GM18858 (cell line): ENCODE measurements around the gene CD300C.
"Not testable (repeated sequence)": the region's sequence is repeated elsewhere in the genome, so short reads cannot be mapped to it uniquely, and the experiment has no call there.

ENCODE experiments used
- ATAC-seq: cut with Tn5 transposase; IDR thresholded peaks from one replicate; pipeline ENCODE4 v1.9.1; 2021; ENCODE audit not compliant: unreplicated experiment

Gene CD300C

DNA sequence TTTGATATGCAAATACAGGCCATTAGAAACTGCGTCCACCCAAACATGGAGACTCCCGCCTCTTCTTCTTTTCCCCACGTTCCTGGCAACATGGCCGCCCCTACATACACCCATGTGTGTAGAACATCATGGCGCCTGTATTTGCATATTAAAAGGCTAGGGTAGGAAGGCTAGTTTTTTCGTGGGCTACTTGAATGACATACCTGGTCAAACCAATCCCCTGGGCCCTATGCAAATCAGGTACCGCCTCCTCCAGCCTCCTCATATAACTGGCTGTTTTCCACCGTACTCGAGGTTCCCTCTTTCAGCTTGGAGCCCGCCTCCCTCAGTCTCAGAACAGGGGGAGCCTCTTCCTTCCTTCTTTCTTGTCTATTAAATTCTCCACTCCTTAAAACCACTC is 13.8 kb downstream of the CD300C start:
- ATAC-seq: no peak

- no peak for ATAC-seq
Observed at GRCh38 chr17:74531231-74531761, 14.6 kb downstream of the CD300C start, which contains the start of gene CD300LB. CD300LB (minus strand) TSS chr17:74531475; CDS start chr17:74531350, 125 bp downstream.

GRCh38 chr17:74530831-74531150 is 15.1 kb downstream of the CD300C start:
- no peak for ATAC-seq

DNA sequence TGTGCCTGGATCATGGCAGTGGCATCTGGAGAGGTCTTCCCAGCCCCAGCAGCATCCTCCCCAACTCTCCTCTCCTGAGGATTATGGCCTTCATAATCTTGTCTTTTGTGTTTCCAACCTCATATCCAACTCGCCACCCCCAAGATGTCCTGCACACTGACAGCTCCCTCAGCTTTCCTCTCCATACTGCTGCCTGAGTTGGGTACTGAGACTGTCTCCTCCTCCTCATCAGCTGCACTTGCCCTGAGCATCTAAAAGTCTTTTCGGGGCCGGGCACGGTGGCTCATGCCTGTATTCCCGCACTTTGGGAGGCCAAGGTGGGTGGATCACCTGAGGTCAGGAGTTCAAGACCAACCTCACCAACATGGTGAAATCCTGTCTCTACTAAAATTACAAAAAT is 16.7 kb downstream of the CD300C start:
- ATAC-seq: no peak

DNA sequence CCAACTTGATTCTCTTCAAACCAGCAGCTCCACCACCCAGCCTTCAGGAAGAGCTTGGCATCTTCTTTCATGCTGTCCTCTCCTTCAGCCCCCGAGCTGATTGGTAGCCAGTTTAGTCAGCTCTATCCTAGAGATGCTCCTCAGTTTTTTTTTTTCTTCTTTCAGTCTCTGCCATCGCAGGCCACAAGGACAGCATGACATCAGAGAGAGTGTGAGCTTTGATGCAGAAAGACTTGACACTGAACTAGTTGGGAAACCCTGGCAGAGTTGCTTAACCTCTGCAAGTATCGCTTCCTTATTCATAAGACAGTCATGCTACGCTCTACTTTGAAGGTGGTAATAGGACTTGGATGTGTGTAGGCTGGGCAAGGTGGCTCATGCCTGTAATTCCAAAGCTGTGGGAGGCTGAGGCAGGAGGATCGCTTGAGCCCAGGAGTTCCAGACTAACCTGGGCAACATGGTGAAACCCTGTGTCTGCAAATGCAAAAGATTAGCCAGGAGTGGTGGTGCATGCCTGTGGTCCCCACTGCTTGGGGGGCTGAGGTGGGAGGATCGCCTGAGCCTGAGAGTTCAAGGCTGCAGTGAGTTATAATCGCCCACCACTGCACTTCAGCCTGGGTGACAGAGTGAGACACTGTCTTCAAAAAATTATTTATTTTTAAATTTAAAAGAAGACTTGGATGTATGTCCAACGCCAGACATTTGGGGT is 17.3 kb downstream of the CD300C start:
- ATAC-seq: peak; percentile 92

- ATAC-seq: no peak
Observed at GRCh38 chr17:74527756-74528155, 18.2 kb downstream of the CD300C start.

DNA sequence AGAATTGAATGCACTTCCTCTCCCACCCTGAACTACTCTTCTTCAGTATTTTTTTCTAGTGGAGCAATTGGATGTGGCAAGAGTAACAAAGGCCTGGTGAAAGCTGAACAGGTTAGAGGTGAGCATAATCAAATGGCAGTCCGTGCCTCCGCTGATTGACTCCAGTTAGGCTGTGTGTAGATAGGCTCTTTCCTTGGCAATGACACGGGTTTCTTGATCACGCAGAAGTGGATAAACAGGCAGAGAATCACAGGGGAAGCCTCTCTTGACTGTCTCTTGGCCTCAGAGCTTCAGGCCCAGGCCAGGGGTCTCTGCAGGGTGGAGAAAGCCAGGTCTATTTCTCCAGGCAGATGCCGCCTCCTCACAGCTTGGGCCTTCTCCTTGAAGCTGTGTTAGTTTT is 18.8 kb downstream of the CD300C start:
- no peak for ATAC-seq

DNA sequence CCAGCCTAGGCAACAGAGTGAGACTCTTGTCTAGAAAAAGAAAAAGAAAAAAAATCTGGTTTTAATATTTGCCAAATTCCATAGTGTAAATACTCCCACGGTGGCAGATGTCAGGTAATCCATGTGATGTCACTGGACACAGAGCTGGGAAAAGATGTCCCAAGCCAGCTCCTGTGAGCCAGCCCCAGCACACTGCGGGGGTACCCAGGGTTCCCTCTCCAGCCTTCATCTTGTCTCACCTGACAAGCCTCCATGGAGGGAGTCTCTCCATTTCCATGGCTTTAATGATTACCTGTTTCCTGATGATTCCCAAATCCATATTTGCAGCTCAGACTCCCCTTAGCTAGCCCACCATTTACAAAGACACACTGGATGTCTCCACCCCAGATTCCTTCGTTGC is 19.2 kb downstream of the CD300C start:
- no peak for ATAC-seq

DNA sequence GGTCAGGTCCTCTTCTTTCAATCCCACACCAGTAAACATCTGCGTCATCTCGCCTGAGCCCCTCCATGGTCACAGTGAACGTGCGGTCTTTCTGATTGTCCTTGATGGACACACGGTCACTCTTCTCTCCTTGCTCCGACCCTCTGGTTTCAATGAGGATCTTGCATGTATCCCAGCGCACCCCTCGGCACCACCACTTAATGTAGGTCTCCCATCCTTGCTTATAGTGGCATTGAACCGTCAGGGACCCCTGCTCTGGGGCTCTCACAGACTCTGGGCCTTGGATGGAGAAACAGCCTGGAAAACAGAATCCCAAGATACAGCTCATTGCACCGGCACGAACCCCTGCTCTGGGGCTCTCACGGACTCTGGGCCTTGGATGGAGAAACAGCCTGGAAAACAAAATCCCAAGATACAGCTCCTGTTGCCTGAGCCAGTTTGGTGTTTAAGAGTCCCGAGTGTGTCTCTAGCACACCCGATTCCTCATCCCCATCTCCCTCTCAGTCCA is 20.1 kb downstream of the CD300C start:
- no peak for ATAC-seq

DNA sequence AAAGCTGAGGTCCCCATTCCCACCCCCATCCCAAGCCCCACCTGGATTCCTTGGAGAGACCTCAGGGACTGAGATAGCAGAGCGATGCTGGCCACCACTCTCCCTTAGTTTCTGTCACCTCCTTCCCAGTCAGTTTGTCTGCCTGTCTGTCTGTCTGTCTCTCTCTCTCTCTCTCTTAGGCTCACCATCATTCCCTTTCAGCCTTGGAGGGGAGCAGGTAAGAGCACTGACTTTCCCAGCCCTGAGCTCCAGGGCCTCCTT is 20.5 kb downstream of the CD300C start:
- no peak for ATAC-seq

- no peak for ATAC-seq
Observed at GRCh38 chr17:74524653-74525464, 21.1 kb downstream of the CD300C start.

GRCh38 chr17:74523308-74523707 is 22.6 kb downstream of the CD300C start:
- ATAC-seq: no peak

DNA sequence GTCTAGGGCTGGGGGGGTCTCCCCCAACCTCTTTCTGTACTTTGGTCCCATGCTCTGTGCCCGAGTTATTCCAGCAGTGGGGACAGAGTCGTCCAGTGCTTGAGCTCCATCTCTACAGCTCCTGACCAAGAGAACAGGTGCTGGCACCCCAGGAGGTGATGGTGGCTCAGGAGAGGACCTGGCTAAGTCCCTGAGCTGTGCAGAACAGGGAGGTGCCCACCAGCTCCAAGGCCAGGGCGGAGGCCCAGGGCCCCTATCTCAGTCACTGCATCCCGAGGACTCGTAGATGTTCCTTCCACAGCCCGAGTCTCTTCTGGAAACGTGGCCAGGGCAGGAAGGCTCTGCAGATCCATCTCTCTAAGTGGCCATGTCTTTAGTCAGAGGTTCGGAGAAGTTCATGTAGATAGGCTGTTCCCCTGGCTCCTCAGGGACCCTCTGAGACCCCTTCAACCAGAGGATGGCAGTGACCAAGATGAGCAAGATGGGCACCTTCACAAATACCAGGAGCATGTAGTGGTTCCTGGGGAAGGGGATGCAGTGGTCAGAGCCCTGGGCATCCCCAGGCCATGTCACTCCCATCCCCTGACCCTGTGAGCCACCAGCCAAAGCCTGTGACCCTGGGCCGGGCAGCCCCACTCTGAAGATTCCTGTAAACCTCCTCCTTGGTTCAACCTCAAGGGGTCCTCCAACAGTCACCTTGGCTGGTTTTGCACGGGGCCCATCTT is 23.4 kb downstream of the CD300C start:
- no peak for ATAC-seq

DNA sequence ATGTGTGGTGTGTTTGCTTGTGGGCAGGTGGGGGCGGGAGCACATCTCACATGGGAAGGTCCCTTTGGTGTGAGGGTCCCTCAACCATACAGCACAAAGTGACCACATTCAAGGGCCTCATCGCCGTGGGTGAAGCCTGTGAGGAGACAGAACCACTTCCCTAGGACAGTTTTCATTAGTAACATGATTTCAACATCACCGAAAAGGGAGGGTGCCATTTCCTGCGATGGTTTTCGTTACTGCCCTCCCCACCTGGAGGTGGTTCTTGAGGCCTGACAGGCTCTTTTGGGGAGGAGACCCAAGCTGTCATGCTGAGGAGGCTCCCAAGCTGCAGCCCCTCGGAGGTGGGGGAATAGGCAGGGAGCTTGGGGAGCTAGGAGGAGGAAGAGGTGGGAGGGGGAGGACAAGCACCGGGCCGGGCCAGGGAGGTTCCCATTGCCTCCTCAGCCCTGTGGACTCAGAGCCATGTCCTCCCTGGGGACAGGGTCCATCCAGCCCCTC is 24.2 kb downstream of the CD300C start:
- ATAC-seq: no peak

DNA sequence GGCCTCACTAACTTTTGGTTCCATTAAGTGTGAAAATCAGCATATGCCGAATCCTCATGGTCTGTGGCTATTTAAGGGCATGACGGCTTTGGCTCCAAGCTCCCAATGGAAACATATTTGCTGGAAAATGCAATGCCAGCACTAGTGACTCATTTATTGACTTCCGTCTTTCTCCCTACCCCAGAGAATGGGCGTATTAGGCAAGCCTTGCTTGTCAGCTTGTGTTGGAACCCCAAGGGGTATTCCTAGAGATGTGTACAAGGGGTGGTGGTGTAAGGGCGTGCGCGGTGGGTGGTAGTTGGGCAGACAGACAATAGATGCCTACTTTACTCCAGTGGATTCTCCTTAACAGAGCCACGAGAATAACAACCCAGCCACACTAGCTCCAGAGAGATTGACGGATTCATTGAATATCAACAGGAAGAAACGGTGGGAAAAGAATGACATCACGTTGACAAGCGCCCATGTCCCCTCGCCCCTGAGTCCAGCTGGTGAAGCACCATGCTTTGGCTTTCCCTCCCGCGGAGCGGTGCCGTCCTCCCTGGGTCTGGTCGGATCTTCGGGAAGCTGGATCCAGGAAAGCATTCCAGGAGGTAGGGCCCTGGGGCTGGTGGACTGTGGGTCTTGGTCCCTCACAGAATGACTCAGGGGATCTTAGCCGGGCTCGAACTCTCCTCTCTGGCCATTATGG is 25.0 kb downstream of the CD300C start:
- no peak for ATAC-seq

- ATAC-seq: no peak
Observed at GRCh38 chr17:74520016-74520434, 25.9 kb downstream of the CD300C start.

- ATAC-seq: not testable (repeated sequence)
Observed at GRCh38 chr17:74518413-74518981, 27.4 kb downstream of the CD300C start.

DNA sequence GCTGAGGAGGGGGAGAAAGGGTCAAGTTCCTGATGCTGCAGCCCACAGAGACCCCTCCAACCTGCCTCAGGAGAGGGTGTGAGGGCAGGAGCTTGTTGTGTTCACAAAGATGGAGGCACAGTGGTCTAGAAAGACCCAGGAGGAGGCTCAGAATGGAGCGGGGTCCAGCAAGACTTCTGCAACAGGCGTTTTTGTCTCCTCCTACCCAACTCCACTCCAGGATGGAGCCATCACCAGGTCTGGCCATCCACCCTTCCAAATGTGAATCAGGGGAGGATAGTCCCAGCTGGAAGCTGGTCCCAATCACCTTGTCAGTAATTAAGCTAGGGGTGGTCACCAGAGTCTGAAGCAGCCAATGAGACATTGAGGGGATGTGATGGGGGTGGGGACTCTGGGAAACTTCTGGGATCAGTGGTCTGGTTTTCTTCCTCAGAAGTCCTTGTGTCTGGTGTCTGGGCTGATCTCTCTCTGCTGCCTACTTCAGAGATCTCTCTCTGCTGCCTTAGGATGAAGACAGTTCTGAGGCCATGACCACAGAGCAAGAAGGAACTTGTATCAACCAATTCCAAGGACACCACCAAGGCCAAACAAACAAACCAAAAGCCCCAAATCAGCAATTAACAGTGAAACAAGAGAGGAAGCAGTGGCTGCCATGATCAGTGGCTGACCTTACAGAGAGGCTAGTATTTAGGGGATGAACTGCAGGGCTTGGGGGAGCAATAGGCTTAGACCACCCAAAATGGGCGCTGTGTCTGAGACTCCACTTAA is 29.2 kb downstream of the CD300C start:
- no peak for ATAC-seq

DNA sequence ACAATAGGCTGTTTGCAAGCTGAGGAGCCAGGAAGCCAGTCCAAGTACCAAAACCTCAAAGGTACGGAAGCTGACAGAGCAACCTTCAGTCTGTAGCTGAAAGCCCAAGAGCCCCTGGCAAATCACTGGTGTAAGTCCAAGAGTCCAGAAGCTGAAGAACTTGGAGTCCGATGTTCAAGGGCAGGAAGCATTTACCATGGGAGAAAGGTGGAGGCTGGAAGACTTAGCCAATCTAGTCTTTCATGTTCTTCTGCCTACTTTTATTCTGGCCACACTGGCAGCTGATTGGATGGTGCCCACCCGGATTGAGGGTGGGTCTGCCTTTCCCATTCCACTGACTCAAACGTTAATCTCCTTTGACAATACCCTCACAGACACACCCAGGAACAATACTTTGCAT is 30.0 kb downstream of the CD300C start:
- ATAC-seq: no peak
